ENCODE results near the gene IQCN. TPM values are rescaled to one million over a fixed set of nuclear protein-coding genes. Genes with fewer than 3 reads are reported as not detected.

Gene IQCN
- total and polyA plus RNA-seq, 2 of the 4 experiments (the other 2 are of a cell fraction), result 0.18 to 0.67 TPM

GRCh38 chr19:18249834-18250233, 24.4 kb downstream of the IQCN start:
- intact Hi-C loops (cut with micrococcal nuclease) (loop anchor here (5.0 kb wide), 1 partner anchor 78 kb away; the partner anchor contains the start of gene IFI30), in situ Hi-C loops (cut with MboI; ENCODE audit: low sequenced_read_pairs) (loop anchor here (5.0 kb wide), 1 partner anchor 138 kb away; no protein-coding TSS in a partner anchor), dilution Hi-C loops (cut with HindIII; ENCODE audit: low sequenced_read_pairs, unreplicated experiment) (no loop called here)
- H2BK120ac ChIP-seq (ENCODE audit: low read depth, low read length), result no peak overlapping the region
- WGBS, 2 experiments (ENCODE audit: extremely low coverage in 2 of 2, insufficient read length in 1 of 2), result 71% methylated on average over 1 of the region's 5 CpGs; no CpG with 5 or more reads in 1 of the 2 experiments
- TF ChIP-seq CHD1 (IDR thresholded peaks at IDR 0.05; ENCODE audit: low read depth, low read length), result no peak
- H4K91ac ChIP-seq (ENCODE audit: insufficient read depth, low read depth, low read length), result no peak overlapping the region
- H2AK9ac ChIP-seq (replicated peaks; ENCODE audit: low read depth, low read length, poor library complexity), result no peak overlapping the region
- H3K9me3 ChIP-seq (ENCODE audit: control insufficient read depth, insufficient read depth, low read length), result no peaks in the 10 kb centered on the region
- no TSS peak for BruUV-seq (replicated peaks)
- no peaks in the 10 kb centered on the region for H4K20me1 ChIP-seq (ENCODE audit: insufficient read depth, low read length)
- H3K27ac ChIP-seq (ENCODE audit: insufficient read depth, low read length), result no peak overlapping the region
- DNase-seq (no peak), ATAC-seq (ENCODE audit: low read depth) (no peak)
- no peak overlapping the region for H2BK5ac ChIP-seq (ENCODE audit: low read depth, low read length, poor library complexity, severe bottlenecking)
- ChIA-PET POLR2A (ENCODE audit: unreplicated experiment) (no interaction called here), CTCF (interaction anchor here (1.4 kb wide), 1 partner anchor 58 kb away, joined by 4 read pairs; no protein-coding TSS in a partner anchor)
- peaks cover 15% of the 10 kb centered on the region for H3K27me3 ChIP-seq (ENCODE audit: control insufficient read depth, insufficient read depth, low read length)
- H3K23ac ChIP-seq (ENCODE audit: low read depth, low read length), result no peak overlapping the region
- no peak overlapping the region for H3K4me2 ChIP-seq (ENCODE audit: low read depth, low read length)
- no peak overlapping the region for H3K18ac ChIP-seq (ENCODE audit: low read depth, low read length)
- no peak overlapping the region for H2AFZ ChIP-seq (replicated peaks; ENCODE audit: low read length, poor library complexity)
- H3K36me3 ChIP-seq (ENCODE audit: control insufficient read depth, insufficient read depth, low read length), result no peaks in the 10 kb centered on the region
- H3K9me1 ChIP-seq (ENCODE audit: insufficient read depth, low read length), result no peaks in the 10 kb centered on the region
- H3K4me3 ChIP-seq (ENCODE audit: insufficient read depth, low read depth, low read length), result no peak overlapping the region
- no peak overlapping the region for H2AK5ac ChIP-seq (ENCODE audit: low read depth, low read length)
- no peaks in the 10 kb centered on the region for H3K79me1 ChIP-seq (ENCODE audit: low read depth in 1 of 2, low read length in 2 of 2)
- H3K9ac ChIP-seq (ENCODE audit: low read depth, low read length), result no peak overlapping the region
- no peak overlapping the region for H3K4ac ChIP-seq (ENCODE audit: low read depth, low read length)
- H2BK15ac ChIP-seq (ENCODE audit: low read depth, low read length), result no peak overlapping the region
- H3K4me1 ChIP-seq (ENCODE audit: control insufficient read depth, insufficient read depth, low read length), result no peaks in the 10 kb centered on the region
- H4K5ac ChIP-seq (ENCODE audit: low read depth, low read length), result no peak overlapping the region
- no peak overlapping the region for H4K8ac ChIP-seq (ENCODE audit: low read depth in 2 of 2, low read length in 2 of 2)
- no peak overlapping the region for H3K56ac ChIP-seq (ENCODE audit: extremely low read depth, insufficient read depth, low read length)
- H3K14ac ChIP-seq (replicated peaks; ENCODE audit: low read depth, low read length), result no peak overlapping the region
- no peak overlapping the region for H2BK20ac ChIP-seq (ENCODE audit: low read depth, low read length)

Data from IMR-90 (cell line).